ENCODE results near the gene NASP.

DNA sequence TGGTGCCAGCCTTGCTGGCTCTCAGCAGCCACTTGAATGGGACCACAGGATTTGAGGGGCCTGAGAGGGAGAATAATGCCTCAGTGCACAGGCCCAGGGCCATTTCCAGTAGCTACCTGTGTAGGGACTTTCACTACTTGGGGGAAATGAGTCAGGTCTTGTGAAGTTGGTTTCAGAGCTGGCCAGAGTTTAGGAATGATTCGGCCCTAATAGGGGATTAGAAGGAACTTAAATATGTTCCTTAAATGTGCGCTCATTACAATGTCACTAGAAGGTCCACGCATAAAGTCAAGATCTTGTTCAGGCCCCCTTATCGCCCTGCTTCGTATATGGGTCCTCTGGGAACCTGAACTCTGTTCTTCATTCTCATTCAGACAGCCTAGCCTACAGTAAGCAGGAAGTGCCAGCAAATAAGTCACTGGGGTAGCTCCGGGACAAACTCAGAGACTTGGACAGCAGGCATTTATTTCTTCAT lies 38.8 kb upstream of the NASP start:
- TF ChIP-seq POLR2A (IDR thresholded peaks at IDR 0.05) (no peak), CTCF (IDR thresholded peaks at IDR 0.05) (no peak)
